ENCODE measurements around the gene EMP2. TPM values are rescaled to one million over a fixed set of nuclear protein-coding genes. Genes with fewer than 3 reads are reported as not detected.
"Not testable (repeated sequence)": the region's sequence is repeated elsewhere in the genome, so short reads cannot be mapped to it uniquely, and the experiment has no call there.

EMP2 gene
- total RNA-seq, 1 donor from 2014 or later: not detected

DNA sequence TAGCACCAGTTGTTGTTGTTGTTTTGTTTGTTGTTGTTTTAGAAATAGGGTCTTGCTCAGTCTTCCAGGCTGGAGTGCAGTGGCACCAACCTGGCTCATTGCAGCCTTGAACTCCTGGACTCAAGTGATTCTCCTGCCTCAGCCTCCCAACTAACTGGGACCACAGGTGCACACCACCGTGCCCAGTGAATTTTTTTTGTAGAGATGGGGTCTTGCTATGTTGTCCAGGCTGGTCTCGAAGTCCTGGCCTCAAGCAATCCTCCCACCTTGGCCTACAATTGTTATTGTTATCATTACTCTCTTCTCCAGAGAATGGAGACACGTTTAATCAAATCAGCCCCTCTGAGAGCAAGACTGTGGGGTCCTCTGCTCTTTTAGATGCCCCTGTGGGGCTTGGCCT lies 42.7 kb upstream of the EMP2 start:
- ChIA-PET CTCF (no interaction called here), POLR2A (no interaction called here)
- no peaks in the 10 kb centered on the region for H3K36me3 Mint-ChIP-seq (ENCODE audit: low read depth)
- DNase-seq (no peak), ATAC-seq (ENCODE audit: low read depth) (no peak)
- no peak overlapping the region for H3K4me3 Mint-ChIP-seq
- TF ChIP-seq, protein P1, sequence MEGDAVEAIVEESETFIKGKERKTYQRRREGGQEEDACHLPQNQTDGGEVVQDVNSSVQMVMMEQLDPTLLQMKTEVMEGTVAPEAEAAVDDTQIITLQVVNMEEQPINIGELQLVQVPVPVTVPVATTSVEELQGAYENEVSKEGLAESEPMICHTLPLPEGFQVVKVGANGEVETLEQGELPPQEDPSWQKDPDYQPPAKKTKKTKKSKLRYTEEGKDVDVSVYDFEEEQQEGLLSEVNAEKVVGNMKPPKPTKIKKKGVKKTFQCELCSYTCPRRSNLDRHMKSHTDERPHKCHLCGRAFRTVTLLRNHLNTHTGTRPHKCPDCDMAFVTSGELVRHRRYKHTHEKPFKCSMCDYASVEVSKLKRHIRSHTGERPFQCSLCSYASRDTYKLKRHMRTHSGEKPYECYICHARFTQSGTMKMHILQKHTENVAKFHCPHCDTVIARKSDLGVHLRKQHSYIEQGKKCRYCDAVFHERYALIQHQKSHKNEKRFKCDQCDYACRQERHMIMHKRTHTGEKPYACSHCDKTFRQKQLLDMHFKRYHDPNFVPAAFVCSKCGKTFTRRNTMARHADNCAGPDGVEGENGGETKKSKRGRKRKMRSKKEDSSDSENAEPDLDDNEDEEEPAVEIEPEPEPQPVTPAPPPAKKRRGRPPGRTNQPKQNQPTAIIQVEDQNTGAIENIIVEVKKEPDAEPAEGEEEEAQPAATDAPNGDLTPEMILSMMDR (IDR thresholded peaks at IDR 0.05): no peak
- H3K27ac Mint-ChIP-seq: no peak overlapping the region
- H3K27me3 Mint-ChIP-seq: peaks cover 15% of the 10 kb centered on the region
- H3K4me1 Mint-ChIP-seq: peaks cover 11% of the 10 kb centered on the region
- intact Hi-C loops (cut with micrococcal nuclease): no loop called here
- H3K9me3 Mint-ChIP-seq: no peaks in the 10 kb centered on the region

DNA sequence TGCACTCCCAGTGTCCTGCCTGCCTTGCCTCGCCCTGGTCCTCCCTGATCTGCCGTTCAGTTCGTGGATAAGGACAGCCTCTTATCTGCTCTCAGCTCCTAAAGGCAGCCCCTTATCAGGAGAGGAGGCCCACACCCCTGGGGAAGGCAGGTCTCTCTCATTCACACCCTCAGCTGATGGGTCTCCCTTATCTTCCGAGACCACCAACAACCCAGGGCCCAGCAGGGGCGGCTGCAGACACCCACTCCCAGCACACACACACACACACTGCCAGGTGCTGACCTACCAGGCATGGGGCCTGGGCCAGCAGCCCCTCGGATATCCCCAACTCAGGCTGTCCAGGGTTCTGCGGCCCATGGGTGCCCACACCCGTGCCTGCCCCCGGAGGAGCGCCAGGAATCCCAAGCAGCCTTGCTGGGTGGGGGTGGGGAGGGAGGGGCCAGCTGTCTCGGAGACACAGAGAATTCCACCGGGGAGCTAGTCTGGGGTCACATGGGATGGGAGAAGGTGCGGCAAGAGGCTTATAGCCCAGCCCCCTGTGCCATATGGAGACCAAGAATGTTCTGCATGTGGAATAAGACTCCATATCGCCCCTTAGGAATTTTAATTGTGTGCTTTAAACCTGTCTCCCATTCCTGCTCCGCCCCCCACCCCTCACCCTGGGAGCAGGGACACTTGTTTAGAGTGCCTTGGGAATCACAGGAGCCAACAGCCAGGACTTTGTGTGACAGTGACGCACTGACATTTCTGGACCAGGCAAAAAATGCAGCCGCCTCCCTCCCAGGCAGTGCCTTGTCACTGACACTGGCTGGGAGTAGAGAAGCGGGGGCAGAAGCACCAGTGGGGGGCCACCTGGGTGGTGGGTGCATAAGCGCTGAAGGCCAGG lies 41.9 kb upstream of the EMP2 start:
- DNase-seq (no peak), ATAC-seq (ENCODE audit: low read depth) (no peak)
- CTCF ChIA-PET: no interaction called here
- POLR2A ChIA-PET: no interaction called here
- Mint-ChIP-seq H3K4me1 (peaks cover 11% of the 10 kb centered on the region), H3K4me3 (no peak overlapping the region), H3K27ac (no peak overlapping the region), H3K36me3 (ENCODE audit: low read depth) (no peaks in the 10 kb centered on the region), H3K27me3 (peaks cover 15% of the 10 kb centered on the region), H3K9me3 (no peaks in the 10 kb centered on the region)
- TF ChIP-seq, protein P1 (IDR thresholded peaks at IDR 0.05): no peak
- intact Hi-C loops (cut with micrococcal nuclease): no loop called here

DNA sequence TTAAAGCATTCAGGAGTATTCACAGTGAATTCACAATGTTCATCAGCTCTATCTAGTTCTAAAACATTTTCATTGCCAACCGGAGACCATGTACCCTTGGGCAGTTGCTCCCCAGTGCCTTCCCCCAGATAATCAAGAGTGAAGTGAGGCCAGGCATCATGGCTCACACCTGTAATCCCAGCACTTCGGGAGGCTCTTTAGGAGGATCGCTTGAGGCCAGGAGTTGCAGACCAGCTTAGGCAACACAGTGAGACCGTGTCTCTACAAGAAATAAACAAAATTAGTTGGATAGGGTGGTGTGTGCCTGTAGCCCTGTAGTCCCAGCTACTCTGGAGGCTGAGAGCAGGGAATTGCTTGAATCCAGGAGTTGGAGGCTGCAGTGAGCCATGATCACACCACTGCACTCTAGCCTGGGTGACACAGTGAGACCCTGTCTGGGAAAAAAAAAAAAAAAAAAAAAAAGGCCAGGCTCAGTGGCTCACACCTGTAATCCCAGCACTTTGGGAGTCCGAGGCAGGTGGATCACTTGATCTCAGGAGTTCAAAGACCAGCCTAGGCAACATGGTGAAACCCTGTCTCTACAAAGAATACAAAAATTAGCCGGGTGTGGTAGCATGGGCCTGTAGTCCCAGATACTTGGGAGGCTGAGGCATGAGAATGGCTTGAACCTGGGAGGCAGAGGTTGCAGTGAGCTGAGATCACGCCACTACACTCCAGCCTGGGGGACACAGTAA lies 41.0 kb upstream of the EMP2 start:
- H3K4me3 Mint-ChIP-seq; ATAC-seq (ENCODE audit: low read depth); intact Hi-C loops (cut with micrococcal nuclease); H3K9me3 Mint-ChIP-seq; DNase-seq; POLR2A ChIA-PET; H3K27ac Mint-ChIP-seq; H3K36me3 Mint-ChIP-seq (ENCODE audit: low read depth); CTCF ChIA-PET: not testable (repeated sequence)
- H3K4me1 Mint-ChIP-seq: peaks cover 11% of the 10 kb centered on the region
- H3K27me3 Mint-ChIP-seq: peaks cover 13% of the 10 kb centered on the region

DNA sequence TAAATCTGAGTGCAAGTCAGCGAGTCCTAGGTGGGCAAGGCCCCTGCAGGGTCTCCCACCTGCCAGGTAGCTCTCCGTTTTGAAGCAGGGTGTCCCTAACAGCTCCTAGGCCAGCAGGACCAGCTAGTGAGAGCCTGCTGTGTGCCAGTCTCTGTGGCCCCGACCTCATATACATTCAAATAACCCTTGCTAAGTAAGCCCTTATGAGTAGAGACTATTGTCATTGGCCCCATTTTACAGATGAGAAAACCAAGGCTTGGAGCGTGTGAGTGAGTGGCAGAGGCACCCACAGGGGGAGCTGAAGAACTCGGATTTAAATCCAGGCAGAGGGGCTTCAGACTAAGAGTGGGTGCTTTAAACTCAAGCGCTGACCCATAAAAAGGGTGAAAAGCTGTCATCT lies 39.7 kb upstream of the EMP2 start:
- Mint-ChIP-seq H3K27me3 (peaks cover 13% of the 10 kb centered on the region), H3K9me3 (no peaks in the 10 kb centered on the region), H3K4me3 (no peak overlapping the region), H3K27ac (no peak overlapping the region), H3K4me1 (peaks cover 11% of the 10 kb centered on the region), H3K36me3 (ENCODE audit: low read depth) (no peaks in the 10 kb centered on the region)
- DNase-seq (no peak), ATAC-seq (ENCODE audit: low read depth) (no peak)
- POLR2A ChIA-PET: no interaction called here
- TF ChIP-seq, protein P1 (IDR thresholded peaks at IDR 0.05): no peak
- CTCF ChIA-PET: no interaction called here
- intact Hi-C loops (cut with micrococcal nuclease): no loop called here

DNA sequence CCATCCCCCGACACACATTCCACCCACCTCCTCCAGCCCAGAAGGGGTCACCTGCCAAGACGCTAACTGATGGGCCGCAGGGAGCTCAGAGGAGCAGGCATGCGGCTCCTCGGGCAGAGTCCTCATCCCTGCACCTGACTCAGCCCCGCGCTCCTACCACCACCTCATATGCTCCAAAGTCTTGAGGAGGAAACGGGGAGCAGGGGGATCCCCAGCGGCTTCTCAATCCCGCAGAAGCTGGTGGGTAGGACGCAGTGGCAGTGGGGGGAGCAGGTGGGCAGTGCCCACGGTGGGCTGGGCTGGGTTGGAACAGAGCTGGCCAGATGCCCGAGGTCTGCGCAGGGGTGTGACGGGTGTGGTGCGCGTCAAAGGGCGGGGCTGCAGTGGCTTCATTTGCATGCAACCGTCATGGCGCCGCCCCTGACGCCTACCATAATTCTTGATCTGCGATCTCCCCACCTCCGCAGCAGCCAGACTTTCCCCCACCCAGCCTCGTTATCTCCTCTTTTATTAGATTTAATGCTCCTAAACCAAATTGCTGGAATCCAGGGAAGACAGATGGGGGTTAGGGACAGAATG lies 39.0 kb upstream of the EMP2 start:
- Mint-ChIP-seq H3K27me3 (peaks cover 9% of the 10 kb centered on the region), H3K9me3 (no peaks in the 10 kb centered on the region), H3K4me1 (peaks cover 14% of the 10 kb centered on the region), H3K36me3 (ENCODE audit: low read depth) (no peaks in the 10 kb centered on the region), H3K4me3 (peak overlapping the region; percentile 55), H3K27ac (no peak overlapping the region)
- ChIA-PET CTCF (no interaction called here), POLR2A (no interaction called here)
- DNase-seq (no peak), ATAC-seq (ENCODE audit: low read depth) (peak; percentile 58)
- intact Hi-C loops (cut with micrococcal nuclease): no loop called here
- TF ChIP-seq, protein P1 (IDR thresholded peaks at IDR 0.05): no peak
